Effector memory CD4-positive, alpha-beta T cell (primary cell): ENCODE measurements around the gene ITGB7.

Experiments used
- DNase-seq, 3 donors: peaks; one replicate each; pipeline ENCODE4 v3.0.0-alpha.2; 2020
- H3K27ac ChIP-seq: 2 replicates; pipeline ENCODE4 v1.7.0; 2013; ENCODE audit warnings: mild to moderate bottlenecking, low read length, moderate library complexity; ENCODE audit not compliant: insufficient read depth, poor library complexity, severe bottlenecking
- H3K27me3 ChIP-seq: replicated peaks from 2 replicates; pipeline ENCODE4 v1.7.0; 2013; ENCODE audit warnings: mild to moderate bottlenecking, low read length; ENCODE audit not compliant: insufficient read depth, control insufficient read depth, poor library complexity, severe bottlenecking
- H3K36me3 ChIP-seq: 2 replicates; pipeline ENCODE4 v1.7.0; 2013; ENCODE audit warnings: mild to moderate bottlenecking, low read length, moderate library complexity; ENCODE audit not compliant: control insufficient read depth, insufficient read depth
- H3K4me1 ChIP-seq: 2 replicates; pipeline ENCODE4 v1.7.0; 2013; ENCODE audit warnings: low read length, mild to moderate bottlenecking; ENCODE audit not compliant: control insufficient read depth, insufficient read depth, poor library complexity, severe bottlenecking
- H3K4me3 ChIP-seq: 2 replicates; pipeline ENCODE4 v1.7.0; 2013; ENCODE audit warnings: low read length, low read depth, mild to moderate bottlenecking; ENCODE audit not compliant: insufficient read depth, poor library complexity, severe bottlenecking
- H3K9me3 ChIP-seq: 2 replicates; pipeline ENCODE4 v1.7.0; 2013; ENCODE audit warnings: mild to moderate bottlenecking, low read length, moderate library complexity; ENCODE audit not compliant: control insufficient read depth
- total RNA-seq, 3 donors: gene quantifications; one replicate each; lab custom pipeline; 2026; lab: John Stamatoyannopoulos, UW

The ITGB7 gene
- 211 to 251 (median 248) reads per million in 3 donors for total RNA-seq

- DNase-seq = peak; percentile 45 to 53 (median 47)
- peaks cover 50% of the 10 kb centered on the region for H3K4me1 ChIP-seq
- H3K27me3 ChIP-seq = no peaks in the 10 kb centered on the region
- H3K9me3 ChIP-seq = no peaks in the 10 kb centered on the region
- H3K36me3 ChIP-seq = peaks cover 15% of the 10 kb centered on the region
- H3K4me3 ChIP-seq = peak within 1 kb of the TSS; percentile 78
- peak within 1 kb of the TSS; percentile 76 for H3K27ac ChIP-seq
These were observed at the start of gene ITGB7 for GRCh38 chr12:53207042-53207441. TSS of gene ITGB7 (minus strand) at chr12:53207251. CDS start at chr12:53200443, 6,808 bp downstream.

GRCh38 chr12:53255996-53256395 lies 48.9 kb upstream of the ITGB7 start:
- H3K9me3 ChIP-seq = no peaks in the 10 kb centered on the region
- no peak for DNase-seq
- peaks cover 6% of the 10 kb centered on the region for H3K36me3 ChIP-seq
- H3K4me3 ChIP-seq = no peak overlapping the region
- peaks cover 36% of the 10 kb centered on the region for H3K4me1 ChIP-seq
- H3K27ac ChIP-seq = no peak overlapping the region
- H3K27me3 ChIP-seq = no peaks in the 10 kb centered on the region

GRCh38 chr12:53254816-53255545 lies 47.9 kb upstream of the ITGB7 start:
- Histone ChIP-seq H3K27ac (no peak overlapping the region), H3K4me3 (no peak overlapping the region), H3K9me3 (no peaks in the 10 kb centered on the region), H3K4me1 (peaks cover 37% of the 10 kb centered on the region), H3K27me3 (no peaks in the 10 kb centered on the region), H3K36me3 (peaks cover 6% of the 10 kb centered on the region)
- no peak for DNase-seq

GRCh38 chr12:53253298-53253697 lies 46.2 kb upstream of the ITGB7 start:
- Histone ChIP-seq H3K4me1 (peaks cover 37% of the 10 kb centered on the region), H3K4me3 (no peak overlapping the region), H3K9me3 (no peaks in the 10 kb centered on the region)

GRCh38 chr12:53252349-53252916 lies 45.4 kb upstream of the ITGB7 start:
- Histone ChIP-seq H3K9me3 (no peaks in the 10 kb centered on the region), H3K27ac (peak overlapping the region; percentile 92), H3K36me3 (peaks cover 6% of the 10 kb centered on the region), H3K4me3 (peak overlapping the region; percentile 85), H3K27me3 (no peaks in the 10 kb centered on the region), H3K4me1 (peaks cover 37% of the 10 kb centered on the region)
- no peak for DNase-seq

More at GRCh38 chr12:53253298-53253697, 46.2 kb upstream of the ITGB7 start:
- Histone ChIP-seq H3K27me3 (no peaks in the 10 kb centered on the region), H3K36me3 (peaks cover 6% of the 10 kb centered on the region), H3K27ac (peak overlapping the region; percentile 92)
- no peak for DNase-seq

- peaks cover 37% of the 10 kb centered on the region for H3K4me1 ChIP-seq
- DNase-seq = peak; percentile 49 to 64 (median 63)
These were observed 44.7 kb upstream of the ITGB7 start for GRCh38 chr12:53251477-53252348.

GRCh38 chr12:53245286-53245685 lies 38.2 kb upstream of the ITGB7 start:
- Histone ChIP-seq H3K9me3 (no peaks in the 10 kb centered on the region), H3K4me3 (no peak overlapping the region), H3K27ac (no peak overlapping the region), H3K27me3 (no peaks in the 10 kb centered on the region), H3K4me1 (no peaks in the 10 kb centered on the region), H3K36me3 (no peaks in the 10 kb centered on the region)
- no peak for DNase-seq

More at GRCh38 chr12:53251477-53252348, 44.7 kb upstream of the ITGB7 start:
- H3K4me3 ChIP-seq = peak overlapping the region; percentile 85
- no peaks in the 10 kb centered on the region for H3K9me3 ChIP-seq
- H3K27me3 ChIP-seq = no peaks in the 10 kb centered on the region
- peak overlapping the region; percentile 92 for H3K27ac ChIP-seq
- peaks cover 6% of the 10 kb centered on the region for H3K36me3 ChIP-seq

GRCh38 chr12:53244337-53244736 lies 37.3 kb upstream of the ITGB7 start:
- Histone ChIP-seq H3K4me3 (no peak overlapping the region), H3K4me1 (no peaks in the 10 kb centered on the region), H3K27ac (no peak overlapping the region), H3K36me3 (no peaks in the 10 kb centered on the region), H3K27me3 (no peaks in the 10 kb centered on the region), H3K9me3 (no peaks in the 10 kb centered on the region)
- DNase-seq = no peak

- Histone ChIP-seq H3K4me1 (peaks cover 2% of the 10 kb centered on the region), H3K4me3 (no peak overlapping the region), H3K36me3 (no peaks in the 10 kb centered on the region), H3K27me3 (no peaks in the 10 kb centered on the region), H3K9me3 (no peaks in the 10 kb centered on the region), H3K27ac (no peak overlapping the region)
- DNase-seq = no peak
These were observed 34.8 kb upstream of the ITGB7 start for GRCh38 chr12:53241623-53242412.
